Cardiac muscle cell (in vitro differentiated cells and primary cell): ENCODE results near the gene ERH. TPM values are rescaled to one million over a fixed set of nuclear protein-coding genes. Genes with fewer than 3 reads are reported as not detected.

ENCODE experiments used
- DNase-seq, 2 donors: peaks; one replicate each; pipeline versions ENCODE4 v3.0.0 to v3.0.0-alpha.2; 2010 to 2017; ENCODE audit warnings: low read depth in 1 of 2, low spot score in 1 of 2
- H3K27ac ChIP-seq: fragments of 200-600 bp; sonication (generic); 2 replicates; pipeline ENCODE4 v1.5.1; 2016
- H3K27me3 ChIP-seq: fragments of 200-600 bp; sonication (generic); 2 replicates; pipeline ENCODE4 v1.6.0; 2016; ENCODE audit warnings: control low read depth
- H3K36me3 ChIP-seq: fragments of 200-600 bp; sonication (generic); 2 replicates; pipeline ENCODE4 v1.5.1; 2016; ENCODE audit warnings: control low read depth
- H3K4me1 ChIP-seq: fragments of 200-600 bp; sonication (generic); 2 replicates; pipeline ENCODE4 v1.8.1; 2017; ENCODE audit warnings: low read depth, mild to moderate bottlenecking, mixed run types
- H3K4me3 ChIP-seq: fragments of 200-600 bp; sonication (generic); 2 replicates; pipeline ENCODE4 v1.5.1; 2016; ENCODE audit warnings: mild to moderate bottlenecking
- H3K9me3 ChIP-seq: fragments of 200-600 bp; sonication (generic); 2 replicates; pipeline ENCODE4 v1.5.1; 2017; ENCODE audit warnings: low read depth, mild to moderate bottlenecking, control low read depth
- polyA plus RNA-seq: library from polyadenylated mRNA; unstranded; fragments of >200 nt; fragmentation: Nextera tagmentation; extraction: Ambion mirVana; gene quantifications from 2 replicates; pipeline ENCODE4 v1.2.1, GENCODE V29; 2016
- total RNA-seq: library from RNA; depleted of rRNA; stranded (reverse); fragments of >200 nt; gene quantifications from 2 replicates; pipeline ENCODE4 v1.2.3, GENCODE V29; 2016
- TF ChIP-seq, protein P1 (sequence below): IDR thresholded peaks from 2 replicates; pipeline ENCODE4 v1.5.1; 2012; ENCODE audit warnings: low read depth, mild to moderate bottlenecking, low read length

Gene ERH
- total and polyA plus RNA-seq, 2 experiments from 2014 or later = 97.0 to 296 TPM

DNA sequence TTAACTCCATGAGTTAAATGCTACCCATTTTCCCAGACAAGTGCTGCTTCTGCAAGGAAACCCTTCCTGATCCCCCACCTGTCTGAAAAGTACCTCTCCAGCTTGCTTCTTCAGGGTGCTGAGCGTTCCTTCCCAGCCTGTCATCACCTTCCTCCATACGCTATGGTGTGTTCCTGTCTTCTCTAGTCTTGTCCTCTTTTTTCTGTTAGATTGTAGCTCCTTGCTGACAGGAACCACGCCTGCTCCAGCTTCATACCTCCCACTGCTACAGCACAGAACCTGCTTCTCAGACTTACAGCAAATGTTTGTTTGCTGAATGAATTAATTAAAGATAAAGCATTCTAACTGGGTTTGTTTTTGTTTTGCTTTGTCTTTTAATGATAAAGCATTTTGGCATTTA is 39.1 kb downstream of the ERH start:
- no peak overlapping the region for H3K27ac ChIP-seq
- H3K27me3 ChIP-seq = no peaks in the 10 kb centered on the region
- H3K9me3 ChIP-seq = no peaks in the 10 kb centered on the region
- no peaks in the 10 kb centered on the region for H3K36me3 ChIP-seq
- TF ChIP-seq, protein P1, sequence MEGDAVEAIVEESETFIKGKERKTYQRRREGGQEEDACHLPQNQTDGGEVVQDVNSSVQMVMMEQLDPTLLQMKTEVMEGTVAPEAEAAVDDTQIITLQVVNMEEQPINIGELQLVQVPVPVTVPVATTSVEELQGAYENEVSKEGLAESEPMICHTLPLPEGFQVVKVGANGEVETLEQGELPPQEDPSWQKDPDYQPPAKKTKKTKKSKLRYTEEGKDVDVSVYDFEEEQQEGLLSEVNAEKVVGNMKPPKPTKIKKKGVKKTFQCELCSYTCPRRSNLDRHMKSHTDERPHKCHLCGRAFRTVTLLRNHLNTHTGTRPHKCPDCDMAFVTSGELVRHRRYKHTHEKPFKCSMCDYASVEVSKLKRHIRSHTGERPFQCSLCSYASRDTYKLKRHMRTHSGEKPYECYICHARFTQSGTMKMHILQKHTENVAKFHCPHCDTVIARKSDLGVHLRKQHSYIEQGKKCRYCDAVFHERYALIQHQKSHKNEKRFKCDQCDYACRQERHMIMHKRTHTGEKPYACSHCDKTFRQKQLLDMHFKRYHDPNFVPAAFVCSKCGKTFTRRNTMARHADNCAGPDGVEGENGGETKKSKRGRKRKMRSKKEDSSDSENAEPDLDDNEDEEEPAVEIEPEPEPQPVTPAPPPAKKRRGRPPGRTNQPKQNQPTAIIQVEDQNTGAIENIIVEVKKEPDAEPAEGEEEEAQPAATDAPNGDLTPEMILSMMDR = no peak
- DNase-seq = no peak
- H3K4me1 ChIP-seq = no peaks in the 10 kb centered on the region
- no peak overlapping the region for H3K4me3 ChIP-seq

- no peak for DNase-seq
- H3K4me3 ChIP-seq = no peak overlapping the region
- no peaks in the 10 kb centered on the region for H3K4me1 ChIP-seq
- no peaks in the 10 kb centered on the region for H3K9me3 ChIP-seq
- TF ChIP-seq, protein P1 = no peak
- H3K27ac ChIP-seq = no peak overlapping the region
- H3K27me3 ChIP-seq = no peaks in the 10 kb centered on the region
- H3K36me3 ChIP-seq = no peaks in the 10 kb centered on the region
Measured at GRCh38 chr14:69358233-69358963, 39.7 kb downstream of the ERH start.

DNA sequence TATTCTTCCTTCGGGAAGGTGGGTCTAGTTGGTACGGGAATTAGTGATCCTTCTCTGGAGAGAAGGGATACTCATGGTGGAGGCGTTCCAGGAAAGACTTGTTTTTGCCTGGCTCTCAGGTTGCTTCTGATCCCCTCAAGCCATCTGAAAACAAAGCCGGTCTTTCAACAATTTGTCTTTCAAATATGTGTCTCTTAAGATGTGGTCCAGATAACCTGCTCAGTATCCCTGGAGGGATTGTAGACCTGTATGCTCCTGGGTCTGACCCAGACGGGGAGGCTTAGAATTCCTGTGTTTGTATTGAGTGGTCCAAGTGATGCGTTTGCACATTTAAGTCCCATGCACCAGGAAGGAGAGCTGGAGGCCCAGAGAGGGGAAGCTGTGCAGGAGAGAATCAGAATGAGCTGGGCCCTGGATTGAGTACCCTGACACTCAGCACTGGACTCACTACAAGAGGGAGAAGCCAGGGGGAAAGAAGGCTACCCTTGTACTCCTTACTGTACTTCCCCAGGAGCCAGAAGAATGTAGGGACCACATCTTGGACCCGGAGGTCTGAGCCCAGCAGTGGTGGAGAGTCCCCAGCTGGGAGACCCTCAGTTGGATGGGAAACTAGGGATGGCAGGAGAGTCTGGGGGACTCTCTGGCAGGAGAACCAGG is 40.4 kb downstream of the ERH start:
- H3K36me3 ChIP-seq = no peaks in the 10 kb centered on the region
- H3K27me3 ChIP-seq = no peaks in the 10 kb centered on the region
- no peak overlapping the region for H3K27ac ChIP-seq
- no peak for DNase-seq
- no peaks in the 10 kb centered on the region for H3K9me3 ChIP-seq
- TF ChIP-seq, protein P1 = no peak
- no peak overlapping the region for H3K4me3 ChIP-seq
- no peaks in the 10 kb centered on the region for H3K4me1 ChIP-seq

GRCh38 chr14:69356903-69357543 is 41.1 kb downstream of the ERH start:
- TF ChIP-seq, protein P1 = no peak
- DNase-seq = no peak

GRCh38 chr14:69355607-69356281 is 42.4 kb downstream of the ERH start:
- no peaks in the 10 kb centered on the region for H3K36me3 ChIP-seq
- no peaks in the 10 kb centered on the region for H3K4me1 ChIP-seq
- DNase-seq = peak in 1 of 2 donors; percentile 25
- H3K9me3 ChIP-seq = no peaks in the 10 kb centered on the region
- no peak overlapping the region for H3K27ac ChIP-seq
- H3K4me3 ChIP-seq = no peak overlapping the region
- H3K27me3 ChIP-seq = no peaks in the 10 kb centered on the region
- TF ChIP-seq, protein P1 = no peak

More at GRCh38 chr14:69356903-69357543, 41.1 kb downstream of the ERH start:
- H3K36me3 ChIP-seq = no peaks in the 10 kb centered on the region
- no peaks in the 10 kb centered on the region for H3K4me1 ChIP-seq
- H3K9me3 ChIP-seq = no peaks in the 10 kb centered on the region
- no peak overlapping the region for H3K27ac ChIP-seq
- H3K27me3 ChIP-seq = no peaks in the 10 kb centered on the region
- H3K4me3 ChIP-seq = no peak overlapping the region
